ENCODE results near the gene RASA4B. TPM values are rescaled to one million over a fixed set of nuclear protein-coding genes. Genes with fewer than 3 reads are reported as not detected.

RASA4B gene
- total and polyA plus RNA-seq, 9 of the 15 experiments (the other 6 are each of a cell fraction or from before 2014, with no cell fraction given), result 0.01 to 2.9 (median 1.5) TPM; not detected in 1

GRCh38 chr7:102444961-102445673 lies 72.5 kb downstream of the RASA4B start:
- ChIA-PET POLR2A (interaction anchor here (1.6 kb wide), 1 partner anchor 9 kb away, joined by 4 read pairs; no protein-coding TSS in a partner anchor), CTCF (ENCODE audit: low intra/inter-chr PET ratio) (no interaction called here)
- in situ Hi-C loops (cut with MboI), result no loop called here
- no peaks in the 10 kb centered on the region; the same call in 1 of the 2 replicates for H4K20me1 ChIP-seq (replicated peaks; ENCODE audit: control insufficient read depth, insufficient read depth, low read length)
- H3K4me3 ChIP-seq, result no peak overlapping the region
- H3K79me2 ChIP-seq (ENCODE audit: control insufficient read depth, insufficient read depth, low read length), result no peaks in the 10 kb centered on the region
- peak overlapping the region; percentile 41; the same call in 1 of the 3 replicates for H3K27ac ChIP-seq (ENCODE audit: extremely low read depth, low read depth, low read length)
- ATAC-seq, result peak; percentile 33; the same call in 2 of the 3 replicates
- peak overlapping the region in 1 of 2 experiments; percentile 88; a peak in 2 of 4 replicates for H3K9ac ChIP-seq (ENCODE audit: insufficient read depth in 1 of 2, low read depth in 2 of 2, low read length in 2 of 2)
- DNase-seq (ENCODE audit: extremely low read depth in 1 of 4, low spot score in 3 of 4), result peak in 1 of 4 experiments; percentile 65
- H3K27me3 ChIP-seq (ENCODE audit: control insufficient read depth in 2 of 2, insufficient read depth in 2 of 2, low read length in 2 of 2), result no peaks in the 10 kb centered on the region
- H3K9me3 ChIP-seq (replicated peaks; ENCODE audit: control insufficient read depth, insufficient read depth, low read depth, low read length), result no peaks in the 10 kb centered on the region
- WGBS (ENCODE audit: insufficient coverage, low coverage, missing lambda C conversion rate), result 49% methylated on average over 17 of the region's 17 CpGs
- H3K4me1 ChIP-seq (replicated peaks in 1 of 2; ENCODE audit: control insufficient read depth in 2 of 2, insufficient read depth in 2 of 2, low read length in 2 of 2), result peaks cover 36 to 75% of the 10 kb centered on the region in 2 experiments
- intact Hi-C loops (cut with micrococcal nuclease), result no loop called here
- peak; percentile 70 for FAIRE-seq
- 0 out of 2 replicates have a peak overlapping the region, but pooled peaks have one; percentile 0 for H3K4me2 ChIP-seq (ENCODE audit: insufficient read depth, low read length)
- H3K9me1 ChIP-seq (ENCODE audit: control insufficient read depth, insufficient read depth, low read length), result peaks cover 3% of the 10 kb centered on the region
- H3K36me3 ChIP-seq (ENCODE audit: control insufficient read depth, insufficient read depth, low read length), result peaks cover 29% of the 10 kb centered on the region; the same call in 2 of the 3 replicates
- peak overlapping the region; percentile 10 for H2AFZ ChIP-seq (ENCODE audit: low read depth, low read length)
- BruUV-seq (replicated peaks), result no TSS peak
- no peak for TF ChIP-seq ZNF644 (tag; IDR thresholded peaks at IDR 0.05; ENCODE audit: low read depth)
- no peak for TF ChIP-seq FOXM1 (IDR thresholded peaks at IDR 0.05; ENCODE audit: low read depth)
- no peak for TF ChIP-seq FOXM1 (CRISPR knock-in tag; IDR thresholded peaks at IDR 0.05; ENCODE audit: low read depth)
- TF ChIP-seq, protein P1, sequence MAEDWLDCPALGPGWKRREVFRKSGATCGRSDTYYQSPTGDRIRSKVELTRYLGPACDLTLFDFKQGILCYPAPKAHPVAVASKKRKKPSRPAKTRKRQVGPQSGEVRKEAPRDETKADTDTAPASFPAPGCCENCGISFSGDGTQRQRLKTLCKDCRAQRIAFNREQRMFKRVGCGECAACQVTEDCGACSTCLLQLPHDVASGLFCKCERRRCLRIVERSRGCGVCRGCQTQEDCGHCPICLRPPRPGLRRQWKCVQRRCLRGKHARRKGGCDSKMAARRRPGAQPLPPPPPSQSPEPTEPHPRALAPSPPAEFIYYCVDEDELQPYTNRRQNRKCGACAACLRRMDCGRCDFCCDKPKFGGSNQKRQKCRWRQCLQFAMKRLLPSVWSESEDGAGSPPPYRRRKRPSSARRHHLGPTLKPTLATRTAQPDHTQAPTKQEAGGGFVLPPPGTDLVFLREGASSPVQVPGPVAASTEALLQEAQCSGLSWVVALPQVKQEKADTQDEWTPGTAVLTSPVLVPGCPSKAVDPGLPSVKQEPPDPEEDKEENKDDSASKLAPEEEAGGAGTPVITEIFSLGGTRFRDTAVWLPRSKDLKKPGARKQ (CRISPR knock-in tag; IDR thresholded peaks at IDR 0.05), result no peak
- TF ChIP-seq, protein P2, sequence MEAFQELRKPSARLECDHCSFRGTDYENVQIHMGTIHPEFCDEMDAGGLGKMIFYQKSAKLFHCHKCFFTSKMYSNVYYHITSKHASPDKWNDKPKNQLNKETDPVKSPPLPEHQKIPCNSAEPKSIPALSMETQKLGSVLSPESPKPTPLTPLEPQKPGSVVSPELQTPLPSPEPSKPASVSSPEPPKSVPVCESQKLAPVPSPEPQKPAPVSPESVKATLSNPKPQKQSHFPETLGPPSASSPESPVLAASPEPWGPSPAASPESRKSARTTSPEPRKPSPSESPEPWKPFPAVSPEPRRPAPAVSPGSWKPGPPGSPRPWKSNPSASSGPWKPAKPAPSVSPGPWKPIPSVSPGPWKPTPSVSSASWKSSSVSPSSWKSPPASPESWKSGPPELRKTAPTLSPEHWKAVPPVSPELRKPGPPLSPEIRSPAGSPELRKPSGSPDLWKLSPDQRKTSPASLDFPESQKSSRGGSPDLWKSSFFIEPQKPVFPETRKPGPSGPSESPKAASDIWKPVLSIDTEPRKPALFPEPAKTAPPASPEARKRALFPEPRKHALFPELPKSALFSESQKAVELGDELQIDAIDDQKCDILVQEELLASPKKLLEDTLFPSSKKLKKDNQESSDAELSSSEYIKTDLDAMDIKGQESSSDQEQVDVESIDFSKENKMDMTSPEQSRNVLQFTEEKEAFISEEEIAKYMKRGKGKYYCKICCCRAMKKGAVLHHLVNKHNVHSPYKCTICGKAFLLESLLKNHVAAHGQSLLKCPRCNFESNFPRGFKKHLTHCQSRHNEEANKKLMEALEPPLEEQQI (IDR thresholded peaks at IDR 0.05), result no peak
- TF ChIP-seq SPI1 (IDR thresholded peaks at IDR 0.05; ENCODE audit: borderline replicate concordance, low read depth, low read length), result no peak
- TF ChIP-seq, protein P3, sequence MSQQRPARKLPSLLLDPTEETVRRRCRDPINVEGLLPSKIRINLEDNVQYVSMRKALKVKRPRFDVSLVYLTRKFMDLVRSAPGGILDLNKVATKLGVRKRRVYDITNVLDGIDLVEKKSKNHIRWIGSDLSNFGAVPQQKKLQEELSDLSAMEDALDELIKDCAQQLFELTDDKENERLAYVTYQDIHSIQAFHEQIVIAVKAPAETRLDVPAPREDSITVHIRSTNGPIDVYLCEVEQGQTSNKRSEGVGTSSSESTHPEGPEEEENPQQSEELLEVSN (IDR thresholded peaks at IDR 0.05; ENCODE audit: borderline replicate concordance in 1 of 2, extremely low read depth in 1 of 2, insufficient read depth in 1 of 2, insufficient read length in 1 of 2, low read depth in 1 of 2, low read length in 1 of 2, poor library complexity in 1 of 2, severe bottlenecking in 1 of 2), result no peak
- no peak for TF ChIP-seq HDGF (IDR thresholded peaks at IDR 0.05)
- TF ChIP-seq MEIS2 (IDR thresholded peaks at IDR 0.05; ENCODE audit: partially characterized antibody), result peak; percentile 53
- peak; percentile 39; the same call in 1 of the 2 replicates for TF ChIP-seq TCF3 (CRISPR knock-in tag; IDR thresholded peaks at IDR 0.05)
- TF ChIP-seq ZNF57 (CRISPR knock-in tag; IDR thresholded peaks at IDR 0.05), result no peak
- TF ChIP-seq CEBPG (CRISPR knock-in tag; IDR thresholded peaks at IDR 0.05), result no peak
- TF ChIP-seq CEBPG (tag; conservative IDR thresholded peaks at IDR 0.05 in 1 of 2, IDR thresholded peaks at IDR 0.05 in 1 of 2), result no peak
- TF ChIP-seq SMARCA4 (IDR thresholded peaks at IDR 0.05), result peak; percentile 66
- TF ChIP-seq ERF (CRISPR knock-in tag; IDR thresholded peaks at IDR 0.05), result no peak
- no peak for TF ChIP-seq THRAP3 (IDR thresholded peaks at IDR 0.05; ENCODE audit: borderline replicate concordance)
- no peak for TF ChIP-seq SIRT6 (IDR thresholded peaks at IDR 0.05; ENCODE audit: low read depth, low read length)
- TF ChIP-seq SMAD1 (IDR thresholded peaks at IDR 0.05; ENCODE audit: low read depth, low read length, partially characterized antibody), result no peak
